Ishikawa (cell line): ENCODE results near the gene MYL12A.

ENCODE experiments used
- CEBPB ChIP-seq: IDR thresholded peaks from 2 replicates; pipeline ENCODE4 v1.6.1; 2012
- CREB1 ChIP-seq: IDR thresholded peaks from 2 replicates; pipeline ENCODE4 v1.6.1; 2012; ENCODE audit warnings: low read depth
- EGR1 ChIP-seq: IDR thresholded peaks from 2 replicates; pipeline ENCODE4 v1.6.1; 2012
- EP300 ChIP-seq: IDR thresholded peaks from 2 replicates; pipeline ENCODE4 v1.6.1; 2012; ENCODE audit warnings: borderline replicate concordance
- MAX ChIP-seq: IDR thresholded peaks from 2 replicates; pipeline ENCODE4 v1.6.1; 2012
- RAD21 ChIP-seq: IDR thresholded peaks from 2 replicates; pipeline ENCODE4 v1.6.1; 2012; ENCODE audit warnings: low read depth
- REST ChIP-seq: IDR thresholded peaks from 2 replicates; pipeline ENCODE4 v1.6.1; 2012; ENCODE audit warnings: low read depth, mild to moderate bottlenecking
- TAF1 ChIP-seq: IDR thresholded peaks from 2 replicates; pipeline ENCODE4 v1.6.1; 2012; ENCODE audit warnings: low read depth, mild to moderate bottlenecking
- TCF12 ChIP-seq: IDR thresholded peaks from 2 replicates; pipeline ENCODE4 v1.6.1; 2012; ENCODE audit warnings: low read depth

GRCh38 chr18:3226048-3226447 is 21.6 kb upstream of the MYL12A start:
- TF ChIP-seq EP300 (no peak), TAF1 (no peak), EGR1 (no peak), CEBPB (no peak), CREB1 (no peak), TCF12 (no peak), MAX (no peak), RAD21 (no peak), REST (no peak)
